Activated CD8-positive, alpha-beta memory T cell treated with anti-CD3 and anti-CD28 coated beads, Interleukin-2, amount 50 U/mL, for 24 hours (primary cell): ENCODE results near the gene FYTTD1.

ENCODE experiments used
- DNase-seq: peaks from one replicate; pipeline ENCODE4 v3.0.0-alpha.2; 2020; ENCODE audit errors: extremely low read depth

FYTTD1 gene

DNA sequence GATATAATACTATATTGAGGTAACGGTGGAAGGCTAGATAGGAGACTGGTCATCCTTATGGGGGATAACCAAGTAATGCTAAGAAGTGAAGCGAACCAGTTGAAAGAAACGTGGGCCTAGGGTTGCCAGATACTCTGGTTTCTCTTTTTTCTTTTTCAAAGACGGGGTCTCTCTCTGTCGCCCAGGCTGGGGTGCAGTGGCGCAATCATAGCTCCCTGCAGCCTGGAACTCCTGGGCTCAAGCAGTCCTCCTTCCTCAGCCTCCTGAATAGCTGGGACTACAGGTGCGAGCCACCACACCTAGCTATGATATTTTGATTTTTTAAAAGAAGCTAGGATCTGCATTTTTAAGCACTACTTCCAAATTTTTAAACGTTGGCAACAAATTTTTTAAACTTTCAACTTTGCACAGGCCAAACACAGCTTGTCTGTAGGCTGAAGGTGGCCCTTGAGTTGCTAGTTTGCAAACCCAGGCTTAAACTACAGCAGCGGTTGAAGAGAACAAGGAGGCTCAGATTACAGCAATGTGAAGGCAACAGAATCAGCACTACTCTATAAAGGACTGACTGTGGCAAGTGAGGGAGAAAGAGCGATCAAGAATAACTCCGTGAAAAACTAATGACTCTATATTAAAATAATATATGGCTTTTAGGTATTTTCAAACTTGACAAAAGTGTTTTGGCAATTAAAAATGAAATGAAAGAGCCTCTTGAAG lies 11.8 kb upstream of the FYTTD1 start:
- no peak for DNase-seq

DNA sequence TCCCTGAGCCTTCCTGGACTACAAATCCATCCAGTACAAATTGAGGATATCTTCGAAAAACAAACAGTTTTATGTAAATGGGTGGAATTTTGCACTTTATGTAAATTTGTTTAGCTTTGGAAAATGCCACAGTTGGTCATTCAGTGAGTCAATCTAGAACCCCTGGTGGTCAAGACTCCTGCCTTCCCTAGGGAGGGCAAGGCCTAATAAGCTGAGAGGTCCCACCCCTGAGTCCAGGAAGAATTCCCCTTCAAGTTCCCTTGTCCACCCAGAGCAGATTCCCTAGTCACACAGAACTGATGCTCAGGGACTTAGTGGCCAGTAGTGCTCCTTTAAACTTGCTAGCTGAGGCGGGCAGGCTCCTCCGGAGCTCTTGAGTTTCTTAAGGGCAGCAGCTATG lies 6.9 kb upstream of the FYTTD1 start:
- DNase-seq = no peak

DNA sequence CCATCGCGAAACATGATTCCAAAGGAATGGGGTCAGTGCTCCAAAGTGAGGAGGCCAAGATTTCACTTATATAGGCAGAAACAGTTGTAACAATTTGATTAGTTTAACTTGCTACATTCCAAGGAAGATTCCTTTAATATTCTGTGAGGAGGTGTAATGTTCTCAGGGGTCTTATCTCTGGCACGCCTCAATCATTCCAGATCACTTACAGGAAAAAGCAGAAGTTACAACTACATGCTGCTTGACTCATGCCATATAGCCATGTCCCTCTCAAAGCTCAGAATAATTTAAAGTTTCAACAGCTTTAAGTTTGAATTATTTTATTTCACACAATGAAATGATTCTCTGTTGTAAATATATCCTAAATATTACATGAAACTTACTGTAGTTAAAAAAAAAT lies 3.5 kb upstream of the FYTTD1 start:
- DNase-seq = no peak

DNA sequence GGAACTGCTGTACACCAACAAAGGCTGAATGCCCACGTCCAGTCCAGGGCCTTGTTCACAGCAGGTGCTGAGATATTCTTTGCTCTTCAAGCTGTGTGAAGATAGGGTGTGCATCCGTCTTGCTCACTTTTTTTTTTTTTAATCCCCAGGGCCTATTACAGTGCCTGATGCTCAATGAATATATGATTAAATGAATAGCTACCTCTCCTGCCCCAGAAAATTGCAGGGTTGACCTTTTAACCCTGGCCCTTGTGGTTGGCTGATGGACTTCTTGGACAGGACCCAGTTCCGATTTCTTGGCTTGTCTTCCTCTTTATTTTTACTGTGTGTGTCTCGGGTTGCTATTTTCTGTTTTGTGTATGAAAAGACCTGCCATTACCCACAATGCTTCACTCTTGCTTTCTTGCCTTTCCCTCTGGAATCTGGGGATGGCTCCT lies 2.9 kb upstream of the FYTTD1 start:
- DNase-seq = no peak

DNA sequence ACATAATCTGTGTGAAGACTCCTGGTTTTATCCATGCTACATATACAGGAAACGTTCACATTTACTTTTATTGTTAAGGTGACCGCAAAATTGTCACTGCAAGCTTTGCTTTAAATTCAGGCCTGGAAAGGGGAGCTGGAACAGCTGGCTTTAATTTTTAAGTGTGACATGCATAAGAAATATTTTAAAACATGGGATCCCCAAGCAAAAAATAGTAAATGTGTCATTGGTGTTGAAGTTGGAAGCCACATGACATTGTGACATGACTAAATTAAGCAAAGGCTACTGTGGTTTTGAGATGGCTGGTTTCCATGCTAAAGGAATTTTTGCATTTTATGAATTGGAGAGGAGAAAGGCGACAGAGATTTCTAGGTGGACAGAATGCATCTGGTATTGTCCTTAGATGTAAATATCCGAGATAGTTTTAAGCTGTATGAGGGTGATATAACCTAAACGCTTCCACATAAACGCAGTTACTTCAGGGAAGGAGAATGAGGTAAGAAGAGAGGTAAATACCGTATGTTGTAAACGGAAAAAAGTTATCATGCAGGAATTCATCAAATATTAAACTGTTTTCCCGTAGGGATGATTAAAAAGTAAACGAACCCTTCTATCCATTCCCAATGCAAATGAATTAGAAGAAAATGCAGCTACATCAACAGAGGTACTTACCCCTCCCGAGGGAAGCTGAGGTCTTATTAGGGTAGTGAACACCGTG lies 927 bp upstream of the FYTTD1 start:
- DNase-seq = no peak

DNA sequence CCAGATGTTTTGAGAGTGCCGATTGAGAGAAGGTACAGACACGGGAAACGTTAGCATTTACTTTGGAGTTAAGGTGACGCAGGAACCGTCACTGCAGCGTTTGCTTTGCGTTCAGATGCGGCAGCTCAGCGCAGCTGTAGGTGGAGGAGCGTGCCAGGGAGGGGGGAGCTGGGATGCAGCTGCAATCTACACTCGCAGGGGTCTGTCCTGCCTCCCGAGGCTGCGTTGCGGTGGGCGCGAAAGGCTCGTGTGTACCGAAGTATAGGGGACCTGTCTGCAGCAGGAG lies 425 bp upstream of the FYTTD1 start:
- no peak for DNase-seq

DNA sequence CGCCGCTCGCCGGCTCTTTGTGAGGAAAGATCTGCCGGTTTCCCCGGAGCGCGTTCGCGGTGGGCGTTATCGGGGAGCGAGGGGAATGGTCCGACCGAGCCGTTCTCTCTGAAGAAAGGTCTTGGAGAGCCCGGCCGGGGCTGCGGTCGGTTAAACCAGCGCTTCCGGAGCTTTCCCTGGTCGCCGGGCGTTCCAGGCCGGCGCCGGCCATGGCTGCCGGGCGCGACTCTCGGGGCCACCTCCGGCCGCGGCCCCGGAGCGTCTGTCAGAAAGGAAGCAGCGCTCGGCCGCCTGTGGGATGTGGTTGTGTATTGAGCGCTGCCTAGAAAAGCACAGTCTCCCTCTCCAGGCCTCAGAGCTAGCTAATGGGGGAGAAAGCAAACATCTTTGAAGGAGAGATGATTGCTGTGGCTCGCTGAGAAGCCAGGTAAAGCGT lies 731 bp downstream of the FYTTD1 start:
- no peak for DNase-seq

DNA sequence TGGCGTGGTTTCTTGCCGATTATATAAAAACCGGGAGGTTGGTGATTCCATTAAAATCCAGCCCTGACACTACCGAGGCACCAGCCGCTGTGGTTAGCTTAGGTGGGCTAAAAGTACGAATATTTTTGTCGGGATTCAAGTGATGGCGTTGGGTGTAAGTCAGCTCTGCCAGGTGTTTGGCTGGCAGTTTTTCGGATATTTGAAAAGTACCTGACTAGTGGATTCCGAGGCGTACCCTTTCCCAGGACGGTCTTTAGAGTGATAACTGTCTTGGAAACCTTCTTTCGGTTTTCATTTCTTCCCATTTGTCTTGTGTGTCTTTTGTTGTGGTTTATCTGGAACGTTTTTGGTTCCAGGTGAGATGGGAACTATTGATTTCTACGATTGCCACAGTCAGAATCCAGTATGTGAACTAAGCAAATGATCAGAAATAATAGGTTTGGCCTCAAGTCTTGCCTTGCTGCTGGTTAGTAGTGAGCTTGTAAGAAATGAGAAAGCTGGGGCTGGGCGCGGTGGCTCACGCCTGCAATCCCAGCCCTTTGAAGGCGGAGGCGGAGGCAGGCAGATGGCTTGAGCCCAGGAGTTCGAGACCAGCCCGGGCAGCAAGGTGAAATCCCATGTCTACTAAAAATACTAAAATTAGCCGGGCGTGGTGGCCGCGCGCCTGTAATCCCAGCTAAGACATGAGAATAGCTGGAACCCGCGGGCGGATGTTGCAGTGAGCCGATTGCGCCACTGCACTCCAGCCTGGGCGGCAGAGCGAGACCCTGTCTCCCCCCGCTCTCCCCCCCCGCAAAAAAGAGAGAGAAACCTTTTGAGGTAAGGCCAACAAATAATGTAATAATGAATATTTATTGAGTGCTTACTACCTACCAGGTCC lies 1.4 kb downstream of the FYTTD1 start:
- no peak for DNase-seq

DNA sequence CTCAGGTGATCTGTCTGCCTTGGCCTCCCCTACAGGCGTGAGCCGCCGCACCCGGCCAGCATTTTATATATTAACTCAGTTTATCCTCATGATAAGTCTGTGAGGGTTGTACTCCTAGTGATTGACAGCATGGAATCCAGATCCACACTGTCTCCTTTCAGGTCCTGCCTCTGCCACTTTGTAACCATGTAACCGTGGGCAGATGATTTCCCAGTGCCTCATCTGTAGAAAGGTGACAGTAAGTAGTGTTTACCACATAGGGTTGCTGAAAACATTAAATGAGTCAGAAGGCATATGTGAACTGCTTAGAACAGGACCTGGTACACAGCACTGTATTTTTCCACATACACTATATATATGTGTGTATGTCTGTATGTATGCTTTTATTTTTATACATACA lies 2.4 kb downstream of the FYTTD1 start:
- DNase-seq = no peak

DNA sequence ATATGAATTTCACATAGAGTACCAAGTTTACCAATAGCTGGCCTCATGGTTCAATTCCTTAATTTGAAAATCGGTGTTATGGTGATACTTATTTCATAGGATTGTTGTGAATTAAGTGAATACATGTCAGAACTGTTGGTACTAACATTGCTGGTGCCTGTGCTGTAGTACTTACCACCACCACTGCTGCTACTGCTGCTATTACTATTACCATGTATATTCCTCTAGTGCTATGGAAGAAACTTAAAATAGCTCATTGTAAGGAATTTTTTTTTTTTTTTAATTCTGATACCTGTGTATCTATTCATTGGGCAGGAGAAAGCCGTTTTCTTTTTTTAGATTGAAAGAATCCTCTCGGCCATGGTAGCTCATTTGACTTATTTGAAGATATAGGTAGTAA lies 3.6 kb downstream of the FYTTD1 start:
- no peak for DNase-seq

DNA sequence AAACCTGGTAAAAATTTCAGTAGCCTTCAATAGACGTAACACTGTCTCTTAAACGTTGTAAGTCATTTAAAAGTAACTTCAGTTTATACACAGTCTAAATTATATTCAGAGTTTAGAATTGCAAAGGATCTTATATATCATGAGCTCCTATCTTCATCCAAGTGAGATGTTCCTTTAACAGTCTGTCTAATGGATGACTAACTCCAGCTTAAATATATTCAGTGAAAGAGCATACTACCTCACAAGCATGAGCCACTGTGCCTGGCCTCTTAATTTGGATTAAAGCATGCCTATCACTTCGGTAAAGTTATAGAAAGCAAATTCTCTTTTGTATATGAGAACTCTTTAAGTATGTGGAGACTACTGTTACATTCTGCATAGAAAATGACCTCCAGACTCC lies 7.0 kb downstream of the FYTTD1 start:
- DNase-seq = no peak

DNA sequence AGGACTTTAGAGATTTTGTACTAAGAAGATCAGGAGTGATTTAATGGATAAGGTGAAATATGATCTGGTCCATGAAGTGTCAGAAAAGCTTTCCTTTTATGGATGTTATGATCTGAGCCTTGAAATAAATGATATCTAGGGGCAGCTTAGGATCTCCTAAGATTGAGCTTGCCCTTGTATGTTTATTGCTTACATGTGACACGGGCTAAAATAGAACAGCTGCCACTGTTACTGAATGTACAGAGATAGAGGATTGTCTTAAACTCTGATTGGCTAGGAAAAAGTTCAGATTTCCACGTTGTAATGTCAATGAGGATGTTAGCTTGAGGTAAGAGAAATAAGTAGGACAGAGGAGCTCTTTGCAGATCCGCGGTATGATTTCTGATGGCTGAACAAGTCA lies 8.8 kb downstream of the FYTTD1 start:
- DNase-seq = no peak

DNA sequence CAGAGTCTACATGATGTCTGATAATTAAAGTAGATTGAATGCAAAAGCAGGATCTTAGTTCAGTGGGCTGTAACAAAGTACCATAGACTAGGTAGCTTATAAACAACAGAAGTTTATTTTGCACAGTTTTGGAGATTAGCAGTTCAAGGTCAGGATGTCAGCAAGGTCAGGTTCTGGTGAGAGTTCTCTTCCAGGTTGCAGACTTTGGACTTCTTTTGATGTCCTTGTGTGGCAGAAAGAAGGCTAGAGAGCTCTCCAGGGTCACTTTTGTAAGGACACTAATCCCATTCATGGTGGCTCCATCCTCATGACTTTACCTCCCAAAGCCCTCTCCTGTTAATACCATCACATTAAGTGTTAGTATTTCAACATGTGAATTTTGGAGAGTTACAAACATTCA lies 12.1 kb downstream of the FYTTD1 start:
- no peak for DNase-seq

DNA sequence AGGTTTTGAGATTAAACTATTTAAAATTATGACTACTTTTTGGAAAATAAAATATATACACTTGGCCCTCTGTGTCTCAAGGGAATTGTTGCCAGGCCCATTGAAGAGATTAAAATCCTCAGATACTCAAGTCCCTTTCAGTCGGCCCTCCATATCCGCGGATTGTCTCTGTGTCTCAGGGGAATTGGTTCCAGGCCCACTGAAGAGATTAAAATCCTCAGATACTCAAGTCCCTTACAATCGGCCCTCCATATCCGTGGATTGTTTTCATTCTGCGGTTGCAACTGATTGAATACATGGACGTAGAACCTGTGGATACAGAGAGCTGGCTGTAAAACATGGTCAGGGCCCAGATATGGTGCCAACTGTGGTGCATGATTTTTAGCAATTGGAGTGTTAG lies 25.6 kb downstream of the FYTTD1 start:
- DNase-seq = no peak

DNA sequence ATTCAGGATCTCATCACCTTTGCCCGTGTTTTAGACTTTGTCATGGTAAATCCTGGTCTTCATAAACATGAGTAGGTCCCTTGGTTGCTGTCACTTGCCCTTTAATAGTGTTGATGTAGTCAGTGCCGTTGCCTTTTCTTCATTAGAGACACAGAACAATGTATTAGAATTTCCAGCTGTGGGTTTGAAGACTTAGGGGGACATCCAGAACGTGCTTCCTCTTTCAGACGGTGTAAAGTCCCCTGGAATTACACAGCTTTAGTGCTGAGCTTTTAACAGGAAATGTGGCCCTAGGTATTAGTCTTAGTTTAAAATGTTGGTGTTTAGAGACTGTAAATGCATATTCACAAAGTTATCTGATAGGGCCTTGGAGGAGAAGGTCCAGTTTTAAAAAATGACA lies 32.5 kb downstream of the FYTTD1 start:
- DNase-seq = no peak

DNA sequence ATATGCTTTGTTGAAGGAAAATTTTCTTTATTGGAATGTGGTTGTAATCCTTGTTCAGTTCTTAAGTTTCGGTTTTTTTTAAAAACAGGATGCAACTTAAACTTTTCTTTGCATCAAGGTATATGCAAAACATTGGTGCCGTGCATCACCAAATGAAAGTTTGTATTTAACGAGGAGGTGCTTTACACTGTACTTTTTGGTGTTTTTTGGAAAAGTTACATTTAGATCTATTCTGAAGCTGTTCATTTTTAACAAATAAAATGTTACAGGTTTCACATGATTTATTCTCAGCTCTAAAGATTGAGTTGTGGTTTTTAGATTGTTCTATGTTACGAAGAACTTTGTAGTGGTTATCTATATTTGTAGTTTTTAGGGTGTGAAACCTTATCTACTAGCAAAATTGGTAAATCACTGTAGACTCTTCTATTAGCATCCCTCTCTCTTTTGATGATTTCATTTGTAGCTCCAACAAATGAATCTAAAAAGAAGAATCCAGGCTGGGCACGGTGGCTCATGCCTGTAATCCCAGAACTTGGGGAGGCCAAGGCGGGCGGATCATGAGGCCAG lies 34.4 kb downstream of the FYTTD1 start:
- DNase-seq = no peak

DNA sequence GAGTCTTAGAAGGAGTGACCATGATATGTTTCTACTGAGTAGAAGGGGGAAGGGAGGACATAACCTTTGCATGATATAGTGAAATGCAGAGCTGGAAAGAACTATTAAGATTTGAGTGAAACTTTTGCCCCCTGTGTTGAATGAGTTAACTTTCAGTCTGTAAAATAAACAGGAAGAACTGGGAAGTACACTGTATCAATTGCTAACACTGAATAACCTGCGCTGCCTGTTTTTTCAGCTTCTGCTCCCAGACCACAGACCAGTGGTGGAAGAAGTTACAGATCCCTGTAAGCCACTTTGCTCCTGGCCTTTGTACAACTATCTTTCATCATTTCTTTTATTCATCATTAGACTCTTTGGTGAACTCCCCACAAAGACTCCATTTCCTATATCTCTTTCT lies 37.7 kb downstream of the FYTTD1 start:
- no peak for DNase-seq

DNA sequence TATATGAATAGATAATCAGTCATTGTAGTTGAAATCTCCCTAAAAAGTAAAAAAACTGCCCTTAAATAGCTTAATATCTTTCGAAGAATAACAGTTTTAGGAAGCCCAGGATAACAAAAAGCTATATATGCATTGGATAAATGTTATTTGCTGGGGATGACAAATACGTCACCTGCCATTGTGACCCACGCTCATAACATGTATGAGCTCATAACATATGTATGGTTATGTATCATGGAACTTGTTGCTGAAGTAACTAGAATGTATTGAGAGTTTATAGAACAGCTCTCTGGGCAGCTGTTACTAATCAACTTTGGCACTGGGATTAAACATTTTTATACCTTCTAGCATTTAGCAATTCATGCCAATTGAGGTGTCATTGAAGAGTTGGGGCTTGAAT lies 39.6 kb downstream of the FYTTD1 start:
- DNase-seq = no peak

DNA sequence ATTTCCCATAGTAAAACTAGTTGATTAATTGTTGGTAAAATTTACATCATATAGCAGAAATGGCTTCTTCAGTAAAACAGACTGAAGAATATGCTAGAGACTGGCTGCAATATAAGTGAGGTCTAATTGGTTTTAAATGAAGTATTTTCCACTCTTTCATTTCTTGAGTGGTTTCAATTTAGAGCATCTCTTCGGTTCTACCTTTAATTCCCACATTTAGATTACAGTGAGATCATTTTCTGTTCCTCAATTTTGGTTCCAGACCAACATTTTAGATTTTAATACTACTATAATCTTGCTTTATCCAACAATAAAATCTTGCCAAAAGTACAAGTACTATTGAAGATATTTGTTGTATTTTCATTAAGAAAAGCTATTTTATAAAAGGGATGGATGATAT lies 40.4 kb downstream of the FYTTD1 start:
- DNase-seq = no peak

DNA sequence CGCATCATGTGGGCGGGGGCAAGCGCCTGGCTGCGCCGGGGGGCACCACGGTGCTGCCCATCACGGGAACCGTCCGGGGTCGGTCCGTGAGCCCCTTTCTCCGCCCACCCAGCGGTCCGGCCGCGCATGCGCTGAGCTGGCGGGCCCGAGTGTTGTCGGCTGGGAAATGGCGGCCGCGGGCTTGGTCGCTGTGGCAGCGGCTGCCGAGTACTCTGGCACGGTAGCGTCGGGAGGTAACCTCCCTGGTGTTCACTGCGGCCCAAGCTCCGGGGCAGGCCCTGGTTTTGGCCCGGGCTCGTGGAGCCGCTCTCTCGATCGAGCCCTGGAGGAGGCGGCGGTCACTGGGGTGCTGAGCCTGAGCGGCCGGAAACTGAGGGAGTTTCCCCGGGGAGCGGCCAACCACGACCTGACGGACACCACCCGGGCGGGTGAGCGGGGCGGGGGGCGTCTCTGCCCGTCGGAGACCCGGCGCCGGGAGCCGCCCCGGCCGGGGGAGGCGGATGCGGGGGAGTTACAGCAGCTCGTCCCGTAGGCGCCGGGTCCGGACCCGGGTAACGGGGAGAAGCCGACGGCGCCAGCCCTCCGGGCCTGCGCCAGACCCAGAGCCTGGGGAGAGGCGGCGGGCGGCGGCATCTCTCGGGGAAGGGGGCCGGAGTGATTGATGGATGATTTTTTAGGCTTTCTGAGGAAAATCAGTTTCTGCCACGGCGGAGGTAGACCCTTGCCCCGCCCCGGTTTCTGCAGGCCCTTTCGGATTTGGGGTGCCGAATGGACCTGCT lies 41.6 kb downstream of the FYTTD1 start, which contains the start of gene LRCH3:
Gene LRCH3 (plus strand): TSS at position 142 of the 779 bp plus-strand sequence. CDS start 25 bp downstream, at position 167.
- DNase-seq = peak; percentile 51

DNA sequence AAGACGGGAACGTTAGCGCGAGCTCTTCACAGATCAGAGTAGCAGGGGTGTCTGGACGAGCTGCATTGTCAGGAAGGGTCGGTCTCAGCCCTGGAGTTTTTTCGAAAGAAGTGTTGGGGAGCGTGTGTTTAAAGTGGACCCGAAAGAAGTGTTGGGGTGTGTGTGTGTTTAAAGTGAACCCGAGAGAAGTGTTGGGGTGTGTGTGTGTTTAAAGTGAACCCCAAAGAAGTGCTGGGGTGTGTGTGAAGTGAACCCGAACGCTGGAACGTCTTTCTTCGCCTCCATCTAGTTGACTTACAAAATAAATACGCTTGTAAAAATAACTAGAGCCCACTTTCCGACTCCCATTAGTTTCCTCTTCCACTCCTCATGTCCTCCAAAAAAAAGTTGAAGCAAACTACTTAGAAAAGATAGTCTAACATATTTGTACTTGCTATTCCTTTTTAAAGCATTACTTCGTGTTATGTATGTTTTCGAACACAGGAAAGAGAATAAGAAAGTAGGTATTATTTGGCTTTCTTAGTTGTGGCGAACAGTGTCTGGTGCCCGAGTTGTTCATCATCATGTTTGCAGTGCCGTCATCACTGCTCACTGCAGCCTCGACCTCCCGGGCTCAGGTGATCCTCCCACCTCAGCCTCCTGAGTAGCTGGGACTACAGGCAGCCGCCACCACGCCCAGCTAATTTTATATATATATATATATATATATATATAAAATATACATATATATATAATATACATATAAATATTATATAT lies 42.4 kb downstream of the FYTTD1 start:
- DNase-seq = no peak
